HG02588 (cell line): ENCODE results near the gene HS3ST3A1.
"Not testable (repeated sequence)": the region's sequence is repeated elsewhere in the genome, so short reads cannot be mapped to it uniquely, and the experiment has no call there.

Source experiments
- ATAC-seq: cut with Tn5 transposase; IDR thresholded peaks from one replicate; pipeline ENCODE4 v1.9.1; 2021; ENCODE audit warnings: mild to moderate bottlenecking, moderate library complexity; ENCODE audit not compliant: unreplicated experiment

Gene HS3ST3A1

GRCh38 chr17:13498184-13498583 is 103.5 kb downstream of the HS3ST3A1 start:
- no peak for ATAC-seq

GRCh38 chr17:13496553-13497056 is 105.1 kb downstream of the HS3ST3A1 start:
- not testable (repeated sequence) for ATAC-seq

- no peak for ATAC-seq
These were observed 106.3 kb downstream of the HS3ST3A1 start for GRCh38 chr17:13495423-13495822.

- ATAC-seq, result no peak
These were observed 109.0 kb downstream of the HS3ST3A1 start for GRCh38 chr17:13492737-13493122.

GRCh38 chr17:13491916-13492736 is 109.6 kb downstream of the HS3ST3A1 start:
- ATAC-seq, result no peak

GRCh38 chr17:13491491-13491890 is 110.2 kb downstream of the HS3ST3A1 start:
- ATAC-seq, result no peak

- no peak for ATAC-seq
These were observed 110.7 kb downstream of the HS3ST3A1 start for GRCh38 chr17:13490906-13491482.

GRCh38 chr17:13490427-13490826 is 111.3 kb downstream of the HS3ST3A1 start:
- ATAC-seq, result no peak

- ATAC-seq, result no peak
These were observed 116.4 kb downstream of the HS3ST3A1 start for GRCh38 chr17:13485327-13485726.

- no peak for ATAC-seq
These were observed 117.7 kb downstream of the HS3ST3A1 start for GRCh38 chr17:13484020-13484419.

- no peak for ATAC-seq
These were observed 120.9 kb downstream of the HS3ST3A1 start for GRCh38 chr17:13480877-13481276.

GRCh38 chr17:13478326-13478830 is 123.4 kb downstream of the HS3ST3A1 start:
- no peak for ATAC-seq

GRCh38 chr17:13477180-13477611 is 124.5 kb downstream of the HS3ST3A1 start:
- ATAC-seq, result no peak

- ATAC-seq, result no peak
These were observed 125.0 kb downstream of the HS3ST3A1 start for GRCh38 chr17:13476720-13477119.

- no peak for ATAC-seq
These were observed 126.0 kb downstream of the HS3ST3A1 start for GRCh38 chr17:13475574-13476223.

- no peak for ATAC-seq
These were observed 127.5 kb downstream of the HS3ST3A1 start for GRCh38 chr17:13474073-13474800.

GRCh38 chr17:13465678-13466077 is 136.1 kb downstream of the HS3ST3A1 start:
- no peak for ATAC-seq

GRCh38 chr17:13462673-13463124 is 139.0 kb downstream of the HS3ST3A1 start:
- no peak for ATAC-seq

GRCh38 chr17:13462146-13462545 is 139.6 kb downstream of the HS3ST3A1 start:
- ATAC-seq, result no peak

GRCh38 chr17:13460261-13461000 is 141.3 kb downstream of the HS3ST3A1 start:
- ATAC-seq, result no peak
